ENCODE measurements around the gene MAZ. TPM values are rescaled to one million over a fixed set of nuclear protein-coding genes. Genes with fewer than 3 reads are reported as not detected.
A peak's percentile ranks its signal among the peaks of the same experiment; 100 is the strongest.

Gene MAZ
- total and polyA plus RNA-seq, 2 of the 8 experiments (the other 6 are each of a cell fraction or from before 2014, with no cell fraction given) = 219 to 380 TPM

DNA sequence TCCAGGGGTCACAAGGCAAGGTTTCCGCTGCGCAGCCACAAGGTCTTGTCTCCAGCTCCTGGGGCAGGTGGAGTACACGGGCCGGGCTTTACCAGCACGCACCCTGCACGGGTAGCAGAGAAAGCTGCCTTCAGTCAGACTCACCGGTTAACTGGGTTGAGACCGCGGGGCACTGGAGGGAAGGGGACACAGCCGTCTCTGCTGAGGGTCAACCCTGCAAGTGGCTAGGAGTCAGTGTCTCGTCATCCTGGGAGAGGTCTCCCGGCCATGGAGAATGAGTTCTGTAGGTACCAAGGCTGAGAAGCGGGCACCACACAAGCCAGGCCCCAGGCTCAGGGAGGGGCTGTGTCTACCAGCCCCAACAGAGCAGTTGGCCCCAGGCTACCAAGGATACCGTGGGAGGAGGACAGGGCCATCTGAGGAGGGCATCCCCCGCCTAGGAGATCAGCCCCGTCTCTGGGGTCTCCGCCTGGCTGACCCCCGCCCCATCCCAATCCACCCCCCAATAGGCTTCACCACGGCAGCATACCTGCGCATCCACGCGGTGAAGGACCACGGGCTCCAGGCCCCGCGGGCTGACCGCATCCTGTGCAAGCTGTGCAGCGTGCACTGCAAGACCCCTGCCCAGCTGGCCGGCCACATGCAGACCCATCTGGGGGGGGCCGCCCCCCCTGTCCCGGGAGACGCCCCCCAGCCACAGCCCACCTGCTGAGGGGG lies 2.9 kb downstream of the MAZ start:
- DNase-seq (ENCODE audit: low read depth in 1 of 2, low spot score in 2 of 2) (no peak), FAIRE-seq (no peak)
- H3K27ac ChIP-seq (ENCODE audit: low read depth, low read length) = no peak overlapping the region
- no peak overlapping the region for H3K56ac ChIP-seq (replicated peaks; ENCODE audit: insufficient read length, low read depth, low read length)
- no peaks in the 10 kb centered on the region for H3K27me3 ChIP-seq (replicated peaks in 1 of 4; ENCODE audit: control insufficient read depth in 3 of 4, extremely low read depth in 1 of 4, insufficient read depth in 3 of 4, low read length in 3 of 4)
- no peak overlapping the region for H2AK5ac ChIP-seq (ENCODE audit: low read depth, low read length)
- H3K36me3 ChIP-seq (ENCODE audit: control insufficient read depth in 2 of 4, insufficient read depth in 4 of 4, low read length in 3 of 4) = peaks cover 6 to 27% (median 10%) of the 10 kb centered on the region in 4 experiments
- no peak overlapping the region for H2BK12ac ChIP-seq (ENCODE audit: low read depth, low read length)
- H3K4me2 ChIP-seq (ENCODE audit: insufficient read depth in 1 of 2, low read depth in 2 of 2, low read length in 2 of 2) = peak overlapping the region; percentile 91 to 95
- H2BK15ac ChIP-seq (ENCODE audit: low read length) = no peak overlapping the region
- TF ChIP-seq POLR2A (IDR thresholded peaks at IDR 0.05; ENCODE audit: control extremely low read depth in 1 of 2, low read depth in 2 of 2, low read length in 2 of 2) (0 out of 3 replicates have a peak, but pooled peaks of 1 of the 2 experiments have one; percentile 24), KDM1A (IDR thresholded peaks at IDR 0.05; ENCODE audit: borderline replicate concordance, low read length) (no peak)
- peak overlapping the region in 1 of 4 experiments; percentile 8; a peak in 1 of 7 replicates for H3K9ac ChIP-seq (replicated peaks in 1 of 4; ENCODE audit: extremely low read depth in 1 of 4, low read depth in 3 of 4, low read length in 3 of 4)
- ChIA-PET CTCF (ENCODE audit: partially characterized antibody) (interaction anchor here (0.6 to 4.4 kb wide), 8 partner anchors 9 to 196 kb away, joined by 3 to 30 read pairs (median 6); partner anchors contain the start of genes KIF22, MVP and PAGR1), POLR2A (ENCODE audit: partially characterized antibody) (interaction anchor here (0.6 to 3.9 kb wide), 17 partner anchors 8 to 286 kb away, joined by 3 to 41 read pairs (median 5); partner anchors contain the start of genes ALDOA, ASPHD1, KIF22 and PAGR1)
- H3K18ac ChIP-seq (ENCODE audit: extremely low read depth, low read length) = no peak overlapping the region
- no peak overlapping the region for H2BK120ac ChIP-seq (replicated peaks; ENCODE audit: low read depth, low read length)
- no peaks in the 10 kb centered on the region for H3K9me3 ChIP-seq (ENCODE audit: insufficient read depth in 2 of 2, low read depth in 1 of 2, low read length in 1 of 2)
- no peak overlapping the region for H3K23ac ChIP-seq (ENCODE audit: insufficient read length)
- H3K4me1 ChIP-seq (replicated peaks in 1 of 4; ENCODE audit: control insufficient read depth in 3 of 4, insufficient read depth in 4 of 4, low read length in 3 of 4) = peaks cover 0 to 49% (median 39%) of the 10 kb centered on the region in 4 experiments; a peak in 6 of 7 replicates
- peaks cover 26% of the 10 kb centered on the region for H3K23me2 ChIP-seq (ENCODE audit: low read depth, low read length)
- H3K14ac ChIP-seq (ENCODE audit: insufficient read length) = no peak overlapping the region
- no peak overlapping the region for H3K4ac ChIP-seq (replicated peaks; ENCODE audit: insufficient read length, low read depth, low read length)
- H3K4me3 ChIP-seq (ENCODE audit: extremely low read depth in 1 of 4, insufficient read depth in 2 of 4, low read depth in 3 of 4, low read length in 4 of 4) = peak overlapping the region; percentile 27 to 85 (median 57); a peak in 5 of 8 replicates
- no peaks in the 10 kb centered on the region for H3K79me1 ChIP-seq (ENCODE audit: low read depth, low read length)
- H2AFZ ChIP-seq (ENCODE audit: low read length) = no peak overlapping the region
- no peak overlapping the region for H4K8ac ChIP-seq (ENCODE audit: extremely low read depth, insufficient read depth, low read length)
- H2BK5ac ChIP-seq (ENCODE audit: low read depth, low read length) = peak overlapping the region; percentile 79
- no peak overlapping the region for H4K91ac ChIP-seq (replicated peaks; ENCODE audit: insufficient read length, low read length)
- peaks cover 15 to 21% of the 10 kb centered on the region in 2 experiments for H4K20me1 ChIP-seq (replicated peaks in 1 of 2; ENCODE audit: control insufficient read depth in 1 of 2, insufficient read depth in 2 of 2, low read length in 2 of 2)
- no peak overlapping the region for H2BK20ac ChIP-seq (ENCODE audit: low read length)
- H4K5ac ChIP-seq (ENCODE audit: insufficient read length, low read depth, low read length) = no peak overlapping the region
- H3K79me2 ChIP-seq (ENCODE audit: control insufficient read depth in 1 of 2, insufficient read depth in 2 of 2, low read length in 2 of 2) = peaks cover 7 to 30% of the 10 kb centered on the region in 2 experiments
- WGBS, 2 experiments (ENCODE audit: extremely low coverage in 1 of 2, insufficient coverage in 1 of 2, insufficient read length in 1 of 2, insufficient replicate concordance in 2 of 2, low coverage in 1 of 2, low lambda C conversion rate in 2 of 2, missing lambda C conversion rate in 1 of 2) = 88% methylated on average over 14 of the region's 31 CpGs; no CpG with 5 or more reads in 1 of the 2 experiments

All from H1 (cell line).